Measurements from ENCODE around the gene DNAH14.
"Not testable (repeated sequence)": the region's sequence is repeated elsewhere in the genome, so short reads cannot be mapped to it uniquely, and the experiment has no call there.

Gene DNAH14

GRCh38 chr1:224920930-224921329 is 8.5 kb upstream of the DNAH14 start:
- DNase-seq (ENCODE audit: extremely low read depth in 1 of 2, low read depth in 1 of 2), result no peak

GRCh38 chr1:224921354-224921753 is 8.1 kb upstream of the DNAH14 start:
- no peak for DNase-seq (ENCODE audit: extremely low read depth in 1 of 2, low read depth in 1 of 2)

- DNase-seq (ENCODE audit: extremely low read depth in 1 of 2, low read depth in 1 of 2), result no peak
Measured at GRCh38 chr1:224922404-224923164, 6.9 kb upstream of the DNAH14 start.

- no peak for DNase-seq (ENCODE audit: extremely low read depth in 1 of 2, low read depth in 1 of 2)
Measured at GRCh38 chr1:224923726-224924125, 5.7 kb upstream of the DNAH14 start.

GRCh38 chr1:224927631-224928030 is 1.8 kb upstream of the DNAH14 start:
- DNase-seq (ENCODE audit: extremely low read depth in 1 of 2, low read depth in 1 of 2), result not testable (repeated sequence)

- no peak for DNase-seq (ENCODE audit: extremely low read depth in 1 of 2, low read depth in 1 of 2)
Measured at GRCh38 chr1:224928906-224929305, 569 bp upstream of the DNAH14 start.

GRCh38 chr1:224931605-224932004 is 2.1 kb downstream of the DNAH14 start:
- DNase-seq (ENCODE audit: extremely low read depth in 1 of 2, low read depth in 1 of 2), result no peak

- no peak for DNase-seq (ENCODE audit: extremely low read depth in 1 of 2, low read depth in 1 of 2)
Measured at GRCh38 chr1:224932607-224933249, 3.3 kb downstream of the DNAH14 start.

GRCh38 chr1:224933584-224933983 is 4.1 kb downstream of the DNAH14 start:
- DNase-seq (ENCODE audit: extremely low read depth in 1 of 2, low read depth in 1 of 2), result no peak

GRCh38 chr1:224938652-224939051 is 9.2 kb downstream of the DNAH14 start:
- no peak for DNase-seq (ENCODE audit: extremely low read depth in 1 of 2, low read depth in 1 of 2)

- DNase-seq (ENCODE audit: extremely low read depth in 1 of 2, low read depth in 1 of 2), result no peak
Measured at GRCh38 chr1:224939844-224940425, 10.5 kb downstream of the DNAH14 start.

- not testable (repeated sequence) for DNase-seq (ENCODE audit: extremely low read depth in 1 of 2, low read depth in 1 of 2)
Measured at GRCh38 chr1:224940735-224941134, 11.3 kb downstream of the DNAH14 start.

GRCh38 chr1:224945651-224946348 is 16.3 kb downstream of the DNAH14 start:
- not testable (repeated sequence) for DNase-seq (ENCODE audit: extremely low read depth in 1 of 2, low read depth in 1 of 2)

- DNase-seq (ENCODE audit: extremely low read depth in 1 of 2, low read depth in 1 of 2), result not testable (repeated sequence)
Measured at GRCh38 chr1:224946349-224946691, 16.8 kb downstream of the DNAH14 start.

- DNase-seq (ENCODE audit: extremely low read depth in 1 of 2, low read depth in 1 of 2), result no peak
Measured at GRCh38 chr1:224957696-224958095, 28.2 kb downstream of the DNAH14 start.

- no peak for DNase-seq (ENCODE audit: extremely low read depth in 1 of 2, low read depth in 1 of 2)
Measured at GRCh38 chr1:224958490-224958889, 29.0 kb downstream of the DNAH14 start.

- no peak for DNase-seq (ENCODE audit: extremely low read depth in 1 of 2, low read depth in 1 of 2)
Measured at GRCh38 chr1:224959115-224959514, 29.6 kb downstream of the DNAH14 start.

GRCh38 chr1:224959656-224960055 is 30.2 kb downstream of the DNAH14 start:
- no peak for DNase-seq (ENCODE audit: extremely low read depth in 1 of 2, low read depth in 1 of 2)

- no peak for DNase-seq (ENCODE audit: extremely low read depth in 1 of 2, low read depth in 1 of 2)
Measured at GRCh38 chr1:224980181-224980580, 50.7 kb downstream of the DNAH14 start.

- DNase-seq (ENCODE audit: extremely low read depth in 1 of 2, low read depth in 1 of 2), result not testable (repeated sequence)
Measured at GRCh38 chr1:224981922-224982354, 52.5 kb downstream of the DNAH14 start.

- DNase-seq (ENCODE audit: extremely low read depth in 1 of 2, low read depth in 1 of 2), result no peak
Measured at GRCh38 chr1:224988042-224988441, 58.6 kb downstream of the DNAH14 start.

Measured in stimulated activated CD8-positive, alpha-beta memory T cell treated with anti-CD3 and anti-CD28 coated beads, Interleukin-7, amount 100 ng/mL, for 48 hours (primary cell).